Mucosa of rectum (tissue), 2 donors: ENCODE data around the gene RBL2.
"Not testable (repeated sequence)": the region's sequence is repeated elsewhere in the genome, so short reads cannot be mapped to it uniquely, and the experiment has no call there.

Source experiments
- H3K27ac ChIP-seq, 2 donors: one replicate each; pipeline ENCODE4 v1.7.0; 2013; ENCODE audit warnings: inconsistent platforms in 2 of 2, low read depth in 2 of 2, low read length in 2 of 2
- H3K27me3 ChIP-seq, 2 donors: one replicate each; pipeline ENCODE4 v1.7.0; 2013; ENCODE audit warnings: low read length in 2 of 2; ENCODE audit not compliant: control insufficient read depth in 2 of 2, insufficient read depth in 2 of 2
- H3K36me3 ChIP-seq, 2 donors: one replicate each; pipeline ENCODE4 v1.7.0; 2013; ENCODE audit warnings: low read length in 2 of 2; ENCODE audit not compliant: control insufficient read depth in 2 of 2, insufficient read depth in 2 of 2
- H3K4me1 ChIP-seq, 2 donors: one replicate each; pipeline ENCODE4 v1.7.0; 2013; ENCODE audit warnings: low read length in 2 of 2, mild to moderate bottlenecking in 1 of 2; ENCODE audit not compliant: control insufficient read depth in 2 of 2, insufficient read depth in 2 of 2
- H3K4me3 ChIP-seq, 2 donors: one replicate each; pipeline ENCODE4 v1.7.0; 2013; ENCODE audit warnings: low read length in 2 of 2
- H3K9ac ChIP-seq, 2 donors: one replicate each; pipeline ENCODE4 v1.7.0; 2013; ENCODE audit warnings: low read length in 2 of 2, low read depth in 1 of 2, mild to moderate bottlenecking in 1 of 2
- H3K9me3 ChIP-seq, 2 donors: one replicate each; pipeline ENCODE4 v1.7.0; 2013; ENCODE audit warnings: low read length in 2 of 2; ENCODE audit not compliant: control insufficient read depth in 2 of 2
- donor health status: healthy.
- donor health status: Normal muscosa, but diverticular disease.

The RBL2 gene

GRCh38 chr16:53512795-53513194 is 78.5 kb downstream of the RBL2 start:
- H3K27me3 ChIP-seq, H3K9ac ChIP-seq, H3K27ac ChIP-seq, H3K36me3 ChIP-seq, H3K9me3 ChIP-seq, H3K4me1 ChIP-seq, H3K4me3 ChIP-seq: not testable (repeated sequence)

- Histone ChIP-seq H3K4me1 (peaks cover 0 to 4% of the 10 kb centered on the region in 2 donors), H3K27ac (no peak overlapping the region), H3K4me3 (no peak overlapping the region), H3K9ac (no peak overlapping the region), H3K27me3 (no peaks in the 10 kb centered on the region), H3K9me3 (no peaks in the 10 kb centered on the region), H3K36me3 (no peaks in the 10 kb centered on the region)
These were observed 81.0 kb downstream of the RBL2 start for GRCh38 chr16:53515259-53515658.

GRCh38 chr16:53515811-53516210 is 81.5 kb downstream of the RBL2 start:
- Histone ChIP-seq H3K36me3 (no peaks in the 10 kb centered on the region), H3K9me3 (no peaks in the 10 kb centered on the region), H3K27ac (no peak overlapping the region), H3K4me1 (peaks cover 0 to 3% of the 10 kb centered on the region in 2 donors), H3K9ac (no peak overlapping the region), H3K4me3 (no peak overlapping the region), H3K27me3 (no peaks in the 10 kb centered on the region)

GRCh38 chr16:53517851-53518250 is 83.6 kb downstream of the RBL2 start:
- no peaks in the 10 kb centered on the region for H3K27me3 ChIP-seq
- peak overlapping the region in 1 of 2 donors; percentile 46 for H3K4me3 ChIP-seq
- H3K9me3 ChIP-seq, result no peaks in the 10 kb centered on the region
- H3K4me1 ChIP-seq, result no peaks in the 10 kb centered on the region
- H3K27ac ChIP-seq, result no peak overlapping the region
- H3K36me3 ChIP-seq, result no peaks in the 10 kb centered on the region
- H3K9ac ChIP-seq, result no peak overlapping the region

GRCh38 chr16:53518550-53519416 is 84.5 kb downstream of the RBL2 start:
- Histone ChIP-seq H3K27me3 (no peaks in the 10 kb centered on the region), H3K36me3 (no peaks in the 10 kb centered on the region), H3K27ac (peak overlapping the region; percentile 10 to 34), H3K4me1 (no peaks in the 10 kb centered on the region), H3K4me3 (peak overlapping the region in 1 of 2 donors; percentile 46), H3K9ac (no peak overlapping the region), H3K9me3 (no peaks in the 10 kb centered on the region)

GRCh38 chr16:53519417-53520091 is 85.3 kb downstream of the RBL2 start:
- Histone ChIP-seq H3K4me3 (peak overlapping the region in 1 of 2 donors; percentile 46), H3K9ac (no peak overlapping the region), H3K36me3 (no peaks in the 10 kb centered on the region), H3K4me1 (no peaks in the 10 kb centered on the region), H3K9me3 (no peaks in the 10 kb centered on the region), H3K27ac (peak overlapping the region; percentile 1 to 10), H3K27me3 (no peaks in the 10 kb centered on the region)

GRCh38 chr16:53523126-53523804 is 89.0 kb downstream of the RBL2 start:
- H3K9me3 ChIP-seq, result no peaks in the 10 kb centered on the region
- no peaks in the 10 kb centered on the region for H3K27me3 ChIP-seq
- H3K4me1 ChIP-seq, result no peaks in the 10 kb centered on the region
- no peak overlapping the region for H3K9ac ChIP-seq
- no peak overlapping the region for H3K4me3 ChIP-seq
- no peak overlapping the region for H3K27ac ChIP-seq
- no peaks in the 10 kb centered on the region for H3K36me3 ChIP-seq

GRCh38 chr16:53523971-53524548 is 89.8 kb downstream of the RBL2 start:
- Histone ChIP-seq H3K9ac (no peak overlapping the region), H3K4me1 (no peaks in the 10 kb centered on the region), H3K9me3 (no peaks in the 10 kb centered on the region), H3K36me3 (no peaks in the 10 kb centered on the region), H3K27me3 (no peaks in the 10 kb centered on the region), H3K4me3 (no peak overlapping the region), H3K27ac (no peak overlapping the region)

- H3K27ac ChIP-seq, result no peak overlapping the region
- no peak overlapping the region for H3K9ac ChIP-seq
- H3K36me3 ChIP-seq, result no peaks in the 10 kb centered on the region
- H3K4me1 ChIP-seq, result peaks cover 0 to 2% of the 10 kb centered on the region in 2 donors
- H3K9me3 ChIP-seq, result no peaks in the 10 kb centered on the region
- H3K4me3 ChIP-seq, result no peak overlapping the region
- H3K27me3 ChIP-seq, result no peaks in the 10 kb centered on the region
These were observed 94.5 kb downstream of the RBL2 start for GRCh38 chr16:53528797-53529196.

- no peak overlapping the region for H3K9ac ChIP-seq
- H3K9me3 ChIP-seq, result no peaks in the 10 kb centered on the region
- H3K27me3 ChIP-seq, result no peaks in the 10 kb centered on the region
- no peaks in the 10 kb centered on the region for H3K36me3 ChIP-seq
- no peak overlapping the region for H3K27ac ChIP-seq
- H3K4me3 ChIP-seq, result no peak overlapping the region
- H3K4me1 ChIP-seq, result peaks cover 0 to 2% of the 10 kb centered on the region in 2 donors
These were observed 95.2 kb downstream of the RBL2 start for GRCh38 chr16:53529513-53529912.
